K562 (cell line): ENCODE results near the gene TNK2. TPM values are rescaled to one million over a fixed set of nuclear protein-coding genes. Genes with fewer than 3 reads are reported as not detected.

Experiments
- ARID3B ChIP-seq: fragments of 250-450 bp; sonication (Bioruptor Pico); IDR thresholded peaks from 2 replicates; pipeline ENCODE4 v1.4.0; 2020; ENCODE audit warnings: borderline replicate concordance
- ELF1 ChIP-seq: fragments of 200-800 bp; sonication (Bioruptor generic); IDR thresholded peaks from 2 replicates; pipeline ENCODE4 v1.6.1; 2016; ENCODE audit warnings: missing genetic modification characterization, missing compliant biosample characterization
- HDAC8 ChIP-seq: fragments of 450-650 bp; IDR thresholded peaks from 2 replicates; pipeline ENCODE4 v1.6.1; 2016; ENCODE audit warnings: mild to moderate bottlenecking, missing genetic modification characterization, moderate library complexity, missing compliant biosample characterization
- NCOA4 ChIP-seq: fragments of 450-650 bp; IDR thresholded peaks from 2 replicates; pipeline ENCODE4 v1.6.1; 2018; ENCODE audit warnings: mild to moderate bottlenecking; ENCODE audit not compliant: partially characterized antibody
- NELFE ChIP-seq: IDR thresholded peaks from 2 replicates; pipeline ENCODE4 v1.6.1; 2011; ENCODE audit warnings: mild to moderate bottlenecking; ENCODE audit not compliant: insufficient read depth, insufficient read length
- REST ChIP-seq, 2 experiments: fragments of 450-650 bp; formaldehyde crosslinking in 1 of 2; IDR thresholded peaks; 2 replicates each; pipeline versions ENCODE4 v1.4.0 to v1.6.1; 2014 to 2020; ENCODE audit warnings: mild to moderate bottlenecking in 2 of 2, borderline replicate concordance in 1 of 2, low read depth in 1 of 2
- SMARCE1 ChIP-seq: fragments of 450-650 bp; IDR thresholded peaks from 2 replicates; pipeline ENCODE4 v1.7.1; 2016; ENCODE audit warnings: mild to moderate bottlenecking
- TSHZ1 ChIP-seq: fragments of 250-450 bp; sonication (Bioruptor Pico); IDR thresholded peaks from 2 replicates; pipeline ENCODE4 v1.4.0; 2020; ENCODE audit warnings: mild to moderate bottlenecking, moderate library complexity
- polyA plus RNA-seq, 8 experiments: library from polyadenylated mRNA; depleted of rRNA in 4 of 8; stranded (reverse) in 5 of 8; unstranded in 3 of 8; fragments of >200 nt; fragmentation: Nextera tagmentation in 2 of 8; fragmentation: Illumina TruSeq in 1 of 8; extraction: Ambion mirVana in 2 of 8; extraction: Trizol in 1 of 8; gene quantifications; 2 replicates each; pipeline versions ENCODE4 v1.2.1 to v1.2.3, GENCODE V29; 2011 to 2014; ENCODE audit warnings: inconsistent platforms in 1 of 8, missing spikeins in 1 of 8
- total RNA-seq, 7 experiments: library from RNA; depleted of rRNA in 6 of 7; stranded (reverse); fragments of >200 nt in 6 of 7; fragmentation: Illumina TruSeq in 2 of 7; extraction: Trizol in 2 of 7; gene quantifications; 2 replicates each; pipeline versions ENCODE4 v1.2.1 to v1.2.3, GENCODE V29; 2011 to 2021; ENCODE audit warnings: low replicate concordance in 1 of 7
- TF ChIP-seq, protein P1 (sequence below): fragments of 200-800 bp; sonication (Bioruptor generic); IDR thresholded peaks from 2 replicates; pipeline ENCODE4 v1.6.1; 2017; ENCODE audit warnings: missing genetic modification characterization, missing compliant biosample characterization
- TF ChIP-seq, protein P2 (sequence below): sonication (generic); formaldehyde crosslinking; IDR thresholded peaks from 2 replicates; pipeline ENCODE4 v1.8.1; 2023; ENCODE audit warnings: mild to moderate bottlenecking, missing genetic modification reagents, moderate library complexity

TNK2 gene
- total and polyA plus RNA-seq, 9 of the 15 experiments (the other 6 are each of a cell fraction or from before 2014, with no cell fraction given), result 0.03 to 33.8 (median 6.5) TPM

DNA sequence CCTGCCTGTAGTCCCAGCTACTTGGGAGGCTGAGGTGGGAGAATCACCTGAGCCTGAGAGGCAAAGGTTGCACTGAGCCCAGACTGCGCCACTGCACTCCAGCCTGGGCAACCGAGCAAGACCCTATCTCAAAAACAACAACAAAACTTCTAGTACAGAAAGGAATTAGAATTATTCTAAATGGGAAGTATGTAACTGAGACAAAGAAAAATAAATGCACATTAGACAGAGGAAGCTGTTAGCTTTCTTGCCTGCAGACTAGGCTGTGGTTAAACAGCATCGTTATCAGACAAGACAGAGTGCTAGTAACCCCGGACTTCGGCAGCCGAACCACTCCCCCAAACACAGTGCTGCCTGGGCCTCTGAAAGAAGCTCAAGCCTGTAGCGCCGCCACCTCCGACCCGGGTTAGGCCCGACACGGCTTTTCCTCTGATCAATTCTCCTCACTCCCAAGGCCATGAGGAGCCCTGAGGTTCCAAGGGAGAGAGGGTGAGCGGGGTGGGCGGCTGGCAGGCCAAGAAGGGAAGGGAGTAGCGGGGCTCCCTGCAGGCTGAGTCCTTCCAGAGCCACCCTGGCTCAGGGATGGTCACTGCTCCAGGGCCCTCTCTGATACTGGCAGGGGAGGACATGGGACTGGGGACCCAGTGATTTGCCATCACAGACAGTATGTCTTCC is 51.8 kb downstream of the TNK2 start (continued):
- TF ChIP-seq REST (IDR thresholded peaks at IDR 0.05; ENCODE audit: borderline replicate concordance) (no peak; the same call in 1 of the 2 replicates), REST (CRISPR knock-in tag; IDR thresholded peaks at IDR 0.05; ENCODE audit: low read depth) (no peak), ARID3B (no peak), NELFE (no peak), ELF1 (tag) (no peak), HDAC8 (tag) (0 out of 2 replicates have a peak, but pooled peaks have one; percentile 43), SMARCE1 (peak; percentile 85), TSHZ1 (no peak), NCOA4 (no peak)
- TF ChIP-seq, protein P1, sequence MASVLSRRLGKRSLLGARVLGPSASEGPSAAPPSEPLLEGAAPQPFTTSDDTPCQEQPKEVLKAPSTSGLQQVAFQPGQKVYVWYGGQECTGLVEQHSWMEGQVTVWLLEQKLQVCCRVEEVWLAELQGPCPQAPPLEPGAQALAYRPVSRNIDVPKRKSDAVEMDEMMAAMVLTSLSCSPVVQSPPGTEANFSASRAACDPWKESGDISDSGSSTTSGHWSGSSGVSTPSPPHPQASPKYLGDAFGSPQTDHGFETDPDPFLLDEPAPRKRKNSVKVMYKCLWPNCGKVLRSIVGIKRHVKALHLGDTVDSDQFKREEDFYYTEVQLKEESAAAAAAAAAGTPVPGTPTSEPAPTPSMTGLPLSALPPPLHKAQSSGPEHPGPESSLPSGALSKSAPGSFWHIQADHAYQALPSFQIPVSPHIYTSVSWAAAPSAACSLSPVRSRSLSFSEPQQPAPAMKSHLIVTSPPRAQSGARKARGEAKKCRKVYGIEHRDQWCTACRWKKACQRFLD (CRISPR knock-in tag), result peak; percentile 90
- TF ChIP-seq, protein P2, sequence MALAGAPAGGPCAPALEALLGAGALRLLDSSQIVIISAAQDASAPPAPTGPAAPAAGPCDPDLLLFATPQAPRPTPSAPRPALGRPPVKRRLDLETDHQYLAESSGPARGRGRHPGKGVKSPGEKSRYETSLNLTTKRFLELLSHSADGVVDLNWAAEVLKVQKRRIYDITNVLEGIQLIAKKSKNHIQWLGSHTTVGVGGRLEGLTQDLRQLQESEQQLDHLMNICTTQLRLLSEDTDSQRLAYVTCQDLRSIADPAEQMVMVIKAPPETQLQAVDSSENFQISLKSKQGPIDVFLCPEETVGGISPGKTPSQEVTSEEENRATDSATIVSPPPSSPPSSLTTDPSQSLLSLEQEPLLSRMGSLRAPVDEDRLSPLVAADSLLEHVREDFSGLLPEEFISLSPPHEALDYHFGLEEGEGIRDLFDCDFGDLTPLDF (CRISPR knock-in tag), result no peak
